Sigmoid colon (tissue), 4 donors: ENCODE results near the gene RAD52.

Source experiments
- EP300 ChIP-seq, 4 donors: sonication (generic); formaldehyde crosslinking; IDR thresholded peaks; one replicate each; pipeline ENCODE4 v1.6.1; 2017; ENCODE audit warnings: antibody characterized with exemption in 4 of 4
- POLR2A ChIP-seq, 2 donors: fragments of 450-650 bp; IDR thresholded peaks; one replicate each; pipeline ENCODE4 v1.6.1; 2016; ENCODE audit warnings: antibody characterized with exemption in 2 of 2, mild to moderate bottlenecking in 2 of 2, moderate library complexity in 2 of 2
- TF ChIP-seq, protein P1 (sequence below), 4 experiments: fragments of 450-650 bp in 3 of 4; fragments of 200-600 bp in 1 of 4; IDR thresholded peaks; one replicate each; pipeline ENCODE4 v1.5.1; 2016 to 2019; ENCODE audit warnings: antibody characterized with exemption in 4 of 4, mild to moderate bottlenecking in 3 of 4, moderate library complexity in 2 of 4

DNA sequence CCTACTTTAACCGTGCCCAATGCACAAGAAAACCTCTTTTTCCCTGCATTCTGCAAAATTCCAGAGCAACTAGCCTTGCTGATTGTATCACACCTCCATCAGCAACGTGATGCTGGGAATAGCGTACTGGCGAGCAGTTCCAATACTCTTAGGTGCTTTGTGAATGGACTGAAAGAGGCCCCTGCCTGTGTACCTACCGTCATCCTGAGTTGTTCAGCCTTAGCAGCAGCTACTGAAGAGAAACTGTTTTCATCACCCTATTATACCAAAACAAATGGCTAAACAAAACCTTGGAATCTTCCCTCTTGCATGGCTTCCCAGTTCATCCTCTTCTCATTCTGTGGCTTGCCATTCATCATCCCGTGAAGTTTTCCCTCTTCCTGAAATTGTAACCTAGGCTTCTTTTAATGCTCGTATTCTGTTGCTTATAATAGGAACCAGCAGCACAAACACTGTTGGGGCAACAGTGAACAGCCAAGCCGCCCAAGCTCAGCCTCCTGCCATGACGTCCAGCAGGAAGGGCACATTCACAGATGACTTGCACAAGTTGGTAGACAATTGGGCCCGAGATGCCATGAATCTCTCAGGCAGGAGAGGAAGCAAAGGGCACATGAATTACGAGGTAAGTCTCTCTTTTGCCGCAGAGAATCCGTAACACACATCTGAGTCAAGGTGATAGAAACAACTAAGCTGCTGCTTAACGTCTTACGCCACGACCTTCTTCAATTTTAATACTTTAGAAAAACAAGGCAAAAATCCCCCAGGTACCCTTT lies 41.9 kb downstream of the RAD52 start:
- TF ChIP-seq EP300 (IDR thresholded peaks at IDR 0.05) (no peak), POLR2A (IDR thresholded peaks at IDR 0.05) (no peak)
- TF ChIP-seq, protein P1, sequence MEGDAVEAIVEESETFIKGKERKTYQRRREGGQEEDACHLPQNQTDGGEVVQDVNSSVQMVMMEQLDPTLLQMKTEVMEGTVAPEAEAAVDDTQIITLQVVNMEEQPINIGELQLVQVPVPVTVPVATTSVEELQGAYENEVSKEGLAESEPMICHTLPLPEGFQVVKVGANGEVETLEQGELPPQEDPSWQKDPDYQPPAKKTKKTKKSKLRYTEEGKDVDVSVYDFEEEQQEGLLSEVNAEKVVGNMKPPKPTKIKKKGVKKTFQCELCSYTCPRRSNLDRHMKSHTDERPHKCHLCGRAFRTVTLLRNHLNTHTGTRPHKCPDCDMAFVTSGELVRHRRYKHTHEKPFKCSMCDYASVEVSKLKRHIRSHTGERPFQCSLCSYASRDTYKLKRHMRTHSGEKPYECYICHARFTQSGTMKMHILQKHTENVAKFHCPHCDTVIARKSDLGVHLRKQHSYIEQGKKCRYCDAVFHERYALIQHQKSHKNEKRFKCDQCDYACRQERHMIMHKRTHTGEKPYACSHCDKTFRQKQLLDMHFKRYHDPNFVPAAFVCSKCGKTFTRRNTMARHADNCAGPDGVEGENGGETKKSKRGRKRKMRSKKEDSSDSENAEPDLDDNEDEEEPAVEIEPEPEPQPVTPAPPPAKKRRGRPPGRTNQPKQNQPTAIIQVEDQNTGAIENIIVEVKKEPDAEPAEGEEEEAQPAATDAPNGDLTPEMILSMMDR (IDR thresholded peaks at IDR 0.05) = no peak
